H1 (cell line): ENCODE data around the gene C3orf18. TPM values are rescaled to one million over a fixed set of nuclear protein-coding genes. Genes with fewer than 3 reads are reported as not detected.

Experiments used
- CTCF ChIA-PET: fragments of 300-600 bp; sonication (Branson Sonifier 250); formaldehyde crosslinking; loops from one replicate; lab custom pipeline; 2021; ENCODE audit not compliant: partially characterized antibody; lab: Charles Lee
- POLR2A ChIA-PET: fragments of 300-600 bp; sonication (Branson Sonifier 250); formaldehyde crosslinking; loops from one replicate; lab custom pipeline; 2021; ENCODE audit warnings: inconsistent platforms; ENCODE audit not compliant: partially characterized antibody; lab: Charles Lee
- DNase-seq, 2 experiments: peaks; one replicate each; pipeline versions ENCODE4 v3.0.0 to v3.0.0-alpha.2; 2010 to 2022; ENCODE audit warnings: low spot score in 2 of 2, low read depth in 1 of 2, mixed read lengths in 1 of 2
- FAIRE-seq: peaks from 2 replicates; lab custom pipeline; 2011; peaks lifted over from hg19 to GRCh38; lab: Jason Lieb, UNC
- H2AFZ ChIP-seq: 2 replicates; pipeline ENCODE4 v1.8.1; 2012; ENCODE audit warnings: low read length, inconsistent platforms
- H2AK5ac ChIP-seq: 2 replicates; pipeline ENCODE4 v1.6.1; 2013; ENCODE audit warnings: low read depth, low read length
- H2BK120ac ChIP-seq: replicated peaks from 2 replicates; pipeline ENCODE3; 2013; ENCODE audit warnings: low read depth, low read length, inconsistent platforms
- H2BK12ac ChIP-seq: 2 replicates; pipeline ENCODE4 v1.6.1; 2013; ENCODE audit warnings: low read depth, low read length
- H2BK15ac ChIP-seq: 2 replicates; pipeline ENCODE4 v1.6.1; 2013; ENCODE audit warnings: low read length
- H2BK20ac ChIP-seq: 2 replicates; pipeline ENCODE4 v1.6.1; 2013; ENCODE audit warnings: low read length
- H2BK5ac ChIP-seq: 2 replicates; pipeline ENCODE4 v1.6.1; 2013; ENCODE audit warnings: low read depth, low read length
- H3K14ac ChIP-seq: 2 replicates; pipeline ENCODE4 v1.6.1; 2013; ENCODE audit warnings: inconsistent platforms; ENCODE audit not compliant: insufficient read length
- H3K18ac ChIP-seq: 2 replicates; pipeline ENCODE4 v1.6.1; 2013; ENCODE audit warnings: low read length; ENCODE audit errors: extremely low read depth
- H3K23ac ChIP-seq: 2 replicates; pipeline ENCODE4 v1.6.1; 2013; ENCODE audit warnings: inconsistent platforms; ENCODE audit not compliant: insufficient read length
- H3K23me2 ChIP-seq: 2 replicates; pipeline ENCODE4 v1.6.1; 2013; ENCODE audit warnings: low read depth, low read length
- H3K27ac ChIP-seq: 2 replicates; pipeline ENCODE4 v1.6.1; 2011; ENCODE audit warnings: low read depth, low read length, inconsistent platforms
- H3K27me3 ChIP-seq, 4 experiments: replicated peaks in 1 of 4; 1 replicate in 1 of 4; 2 replicates in 3 of 4; pipeline versions ENCODE4 v1.6.1 to v1.8.1; 2011 to 2013; ENCODE audit warnings: low read length in 3 of 4, mild to moderate bottlenecking in 3 of 4, inconsistent platforms in 2 of 4, mixed read lengths in 2 of 4, moderate library complexity in 1 of 4; ENCODE audit not compliant: control insufficient read depth in 3 of 4, insufficient read depth in 3 of 4; ENCODE audit errors: extremely low read depth in 1 of 4
- H3K36me3 ChIP-seq, 4 experiments: 2 replicates each; pipeline versions ENCODE4 v1.6.1 to v1.8.1; 2011 to 2013; ENCODE audit warnings: mild to moderate bottlenecking in 4 of 4, low read length in 3 of 4, moderate library complexity in 2 of 4, control low read depth in 1 of 4, inconsistent platforms in 1 of 4; ENCODE audit not compliant: insufficient read depth in 4 of 4, control insufficient read depth in 2 of 4
- H3K4ac ChIP-seq: replicated peaks from 2 replicates; pipeline ENCODE3; 2013; ENCODE audit warnings: low read length, low read depth, mixed read lengths, inconsistent platforms; ENCODE audit not compliant: insufficient read length
- H3K4me1 ChIP-seq, 4 experiments: replicated peaks in 1 of 4; 1 replicate in 1 of 4; 2 replicates in 3 of 4; pipeline versions ENCODE4 v1.6.1 to v1.8.1; 2011 to 2013; ENCODE audit warnings: low read length in 3 of 4, inconsistent platforms in 2 of 4, mixed read lengths in 1 of 4; ENCODE audit not compliant: insufficient read depth in 4 of 4, control insufficient read depth in 3 of 4
- H3K4me2 ChIP-seq, 2 experiments: 2 replicates each; pipeline versions ENCODE4 v1.6.1 to v1.8.1; 2011 to 2013; ENCODE audit warnings: low read depth in 2 of 2, low read length in 2 of 2, control low read depth in 1 of 2, inconsistent platforms in 1 of 2, mild to moderate bottlenecking in 1 of 2; ENCODE audit not compliant: insufficient read depth in 1 of 2
- H3K4me3 ChIP-seq, 4 experiments: fragments of 200-600, 300-600 bp in 1 of 4; sonication (generic), shearing (Covaris generic), sonication (Bioruptor Twin) in 1 of 4; 2 replicates each; pipeline versions ENCODE4 v1.5.1 to v1.8.1; 2011 to 2016; ENCODE audit warnings: low read length in 4 of 4, low read depth in 3 of 4, control low read depth in 2 of 4, inconsistent platforms in 2 of 4, mild to moderate bottlenecking in 2 of 4, mixed read lengths in 1 of 4, moderate library complexity in 1 of 4; ENCODE audit not compliant: insufficient read depth in 2 of 4; ENCODE audit errors: extremely low read depth in 1 of 4
- H3K56ac ChIP-seq: replicated peaks from 2 replicates; pipeline ENCODE3; 2013; ENCODE audit warnings: low read depth, mild to moderate bottlenecking, mixed read lengths, low read length, inconsistent platforms; ENCODE audit not compliant: insufficient read length
- H3K79me1 ChIP-seq: 2 replicates; pipeline ENCODE4 v1.6.1; 2013; ENCODE audit warnings: low read depth, low read length, control low read depth
- H3K79me2 ChIP-seq, 2 experiments: 2 replicates each; pipeline versions ENCODE4 v1.6.1 to v1.8.1; 2012 to 2013; ENCODE audit warnings: low read length in 2 of 2, mild to moderate bottlenecking in 2 of 2, inconsistent platforms in 1 of 2; ENCODE audit not compliant: insufficient read depth in 2 of 2, control insufficient read depth in 1 of 2
- H3K9ac ChIP-seq, 4 experiments: replicated peaks in 1 of 4; 1 replicate in 1 of 4; 2 replicates in 3 of 4; pipeline versions ENCODE4 v1.6.1 to v1.8.1; 2011 to 2013; ENCODE audit warnings: low read depth in 3 of 4, low read length in 3 of 4, control low read depth in 2 of 4, mild to moderate bottlenecking in 2 of 4, moderate library complexity in 2 of 4, inconsistent platforms in 1 of 4; ENCODE audit errors: extremely low read depth in 1 of 4
- H3K9me3 ChIP-seq, 2 experiments: 2 replicates each; pipeline versions ENCODE4 v1.6.1 to v1.8.1; 2012 to 2013; ENCODE audit warnings: mild to moderate bottlenecking in 2 of 2, moderate library complexity in 2 of 2, control low read depth in 1 of 2, inconsistent platforms in 1 of 2, low read depth in 1 of 2, low read length in 1 of 2, mixed read lengths in 1 of 2; ENCODE audit not compliant: insufficient read depth in 2 of 2
- H4K20me1 ChIP-seq, 2 experiments: replicated peaks in 1 of 2; 2 replicates each; pipeline versions ENCODE3 to v1.8.1; 2011 to 2013; ENCODE audit warnings: inconsistent platforms in 2 of 2, low read length in 2 of 2, mild to moderate bottlenecking in 1 of 2; ENCODE audit not compliant: insufficient read depth in 2 of 2, control insufficient read depth in 1 of 2
- H4K5ac ChIP-seq: 2 replicates; pipeline ENCODE4 v1.6.1; 2013; ENCODE audit warnings: low read length, low read depth, mixed read lengths, inconsistent platforms; ENCODE audit not compliant: insufficient read length
- H4K8ac ChIP-seq: 2 replicates; pipeline ENCODE4 v1.8.0; 2013; ENCODE audit warnings: mild to moderate bottlenecking, moderate library complexity, low read length, inconsistent platforms; ENCODE audit not compliant: insufficient read depth; ENCODE audit errors: extremely low read depth
- H4K91ac ChIP-seq: replicated peaks from 2 replicates; pipeline ENCODE3; 2013; ENCODE audit warnings: low read length, mixed read lengths, inconsistent platforms; ENCODE audit not compliant: insufficient read length
- BCL11A ChIP-seq, 2 experiments: IDR thresholded peaks; one replicate each; pipeline ENCODE4 v1.6.1; 2011; ENCODE audit warnings: low read depth in 2 of 2, low read length in 2 of 2, mild to moderate bottlenecking in 2 of 2
- CBX5 ChIP-seq: fragments of 300-800, 300-1000 bp; sonication (generic); IDR thresholded peaks from 2 replicates; pipeline ENCODE4 v1.7.1; 2016; ENCODE audit warnings: antibody characterized with exemption, low read length, low read depth
- HDAC2 ChIP-seq, 2 experiments: fragments of 300-600 bp in 1 of 2; sonication (generic) in 1 of 2; IDR thresholded peaks; 2 replicates each; pipeline ENCODE4 v1.6.1; 2011 to 2012; ENCODE audit warnings: low read depth in 2 of 2, low read length in 2 of 2, mild to moderate bottlenecking in 2 of 2, moderate library complexity in 2 of 2, borderline replicate concordance in 1 of 2, inconsistent platforms in 1 of 2
- POLR2A ChIP-seq, 2 experiments: IDR thresholded peaks; 1 replicate in 1 of 2; 2 replicates in 1 of 2; pipeline ENCODE4 v1.6.1; 2011; ENCODE audit warnings: low read depth in 2 of 2, low read length in 2 of 2, mild to moderate bottlenecking in 2 of 2; ENCODE audit errors: control extremely low read depth in 1 of 2
- POLR2AphosphoS5 ChIP-seq: IDR thresholded peaks from 2 replicates; pipeline ENCODE4 v1.6.1; 2011; ENCODE audit warnings: low read depth, low read length
- RFX5 ChIP-seq: IDR thresholded peaks from 2 replicates; pipeline ENCODE4 v1.6.1; 2011; ENCODE audit warnings: low read depth, low read length, improper control_type of control experiment, borderline replicate concordance
- YY1 ChIP-seq: IDR thresholded peaks from 2 replicates; pipeline ENCODE4 v1.6.1; 2011; ENCODE audit warnings: low read depth, mild to moderate bottlenecking, low read length
- WGBS, 2 experiments: shearing (Covaris generic) in 1 of 2; methylation state at CpG; one replicate each; pipeline versions ENCODE4 v1.1.6 to v1.1.7; 2013 to 2015; ENCODE audit warnings: low lambda C conversion rate in 2 of 2, mixed read lengths in 2 of 2, inconsistent platforms in 1 of 2, low coverage in 1 of 2, missing lambda C conversion rate in 1 of 2; ENCODE audit not compliant: insufficient replicate concordance in 2 of 2, insufficient coverage in 1 of 2, insufficient read length in 1 of 2; ENCODE audit errors: extremely low coverage in 1 of 2, missing lambda C conversion rate in 1 of 2; 5-methylcytosine and 5-hydroxymethylcytosine counted together
- polyA plus RNA-seq, 7 experiments: library from polyadenylated mRNA; depleted of rRNA in 3 of 7; stranded (reverse) in 5 of 7; unstranded in 2 of 7; fragments of >200 nt in 5 of 7; fragments of 200-250 nt in 2 of 7; gene quantifications; 1 replicate in 5 of 7; 2 replicates in 1 of 7; 4 replicates in 1 of 7; pipeline versions ENCODE4 v1.2.1 to v1.2.3, GENCODE V29; 2011 to 2013; ENCODE audit warnings: missing spikeins in 2 of 7, mixed read lengths in 2 of 7
- total RNA-seq: library from RNA; stranded (reverse); fragmentation: NEBNext Ultra II Directional; extraction: Animal tissue kit (Norgen Biotek cat#: 25700); gene quantifications from 2 replicates; pipeline ENCODE4 v1.2.1, GENCODE V29; 2021

Gene C3orf18
- total and polyA plus RNA-seq, 2 of the 8 experiments (the other 6 are each of a cell fraction or from before 2014, with no cell fraction given): 7.5 to 15.0 TPM

- Histone ChIP-seq H3K4me2 (no peak overlapping the region), H3K4me3 (no peak overlapping the region), H2BK15ac (0 out of 2 replicates have a peak overlapping the region, but pooled peaks have one; percentile 61), H2BK120ac (peak overlapping the region; percentile 57), H3K14ac (no peak overlapping the region), H2BK12ac (peak overlapping the region; percentile 63; the same call in 1 of the 2 replicates), H3K23me2 (no peaks in the 10 kb centered on the region; the same call in 1 of the 2 replicates), H2AK5ac (peak overlapping the region; percentile 98; the same call in 1 of the 2 replicates), H2AFZ (no peak overlapping the region), H3K4me1 (peaks cover 3 to 51% (median 34%) of the 10 kb centered on the region in 4 experiments), H3K9me3 (no peaks in the 10 kb centered on the region), H3K18ac (peak overlapping the region; percentile 97; the same call in 1 of the 2 replicates), H3K27me3 (no peaks in the 10 kb centered on the region), H3K23ac (no peak overlapping the region), H4K8ac (no peak overlapping the region), H3K56ac (no peak overlapping the region), H2BK20ac (peak overlapping the region; percentile 53; the same call in 1 of the 2 replicates), H3K79me2 (no peaks in the 10 kb centered on the region), H3K4ac (no peak overlapping the region), H3K36me3 (no peaks in the 10 kb centered on the region), H2BK5ac (peak overlapping the region; percentile 88; the same call in 1 of the 2 replicates), H4K5ac (no peak overlapping the region), H4K20me1 (no peaks in the 10 kb centered on the region), H3K27ac (no peak overlapping the region), H3K9ac (no peak overlapping the region; a peak in 1 of 7 replicates), H4K91ac (peak overlapping the region; percentile 69), H3K79me1 (no peaks in the 10 kb centered on the region)
- ChIA-PET POLR2A (no interaction called here), CTCF (interaction anchor here (0.6 to 9.1 kb wide), 15 partner anchors 12 to 299 kb away, joined by 3 to 129 read pairs (median 4); no protein-coding TSS in a partner anchor)
- no peak for FAIRE-seq
- WGBS, 2 experiments: 90% methylated on average over 5 of the region's 5 CpGs; no CpG with 5 or more reads in 1 of the 2 experiments
- TF ChIP-seq POLR2AphosphoS5 (no peak), HDAC2 (IDR thresholded peaks at IDR 0.05; ENCODE audit: borderline replicate concordance in 1 of 2, low read depth in 2 of 2, low read length in 2 of 2) (no peak), RFX5 (no peak), POLR2A (IDR thresholded peaks at IDR 0.05; ENCODE audit: control extremely low read depth in 1 of 2, low read depth in 2 of 2, low read length in 2 of 2) (no peak), CBX5 (no peak), YY1 (no peak), BCL11A (IDR thresholded peaks at IDR 0.05; ENCODE audit: low read depth in 2 of 2, low read length in 2 of 2) (no peak)
- DNase-seq: no peak
Observed at GRCh38 chr3:50521572-50521971, 46.0 kb downstream of the C3orf18 start.
